Measurements from ENCODE around the gene QDPR.

DNA sequence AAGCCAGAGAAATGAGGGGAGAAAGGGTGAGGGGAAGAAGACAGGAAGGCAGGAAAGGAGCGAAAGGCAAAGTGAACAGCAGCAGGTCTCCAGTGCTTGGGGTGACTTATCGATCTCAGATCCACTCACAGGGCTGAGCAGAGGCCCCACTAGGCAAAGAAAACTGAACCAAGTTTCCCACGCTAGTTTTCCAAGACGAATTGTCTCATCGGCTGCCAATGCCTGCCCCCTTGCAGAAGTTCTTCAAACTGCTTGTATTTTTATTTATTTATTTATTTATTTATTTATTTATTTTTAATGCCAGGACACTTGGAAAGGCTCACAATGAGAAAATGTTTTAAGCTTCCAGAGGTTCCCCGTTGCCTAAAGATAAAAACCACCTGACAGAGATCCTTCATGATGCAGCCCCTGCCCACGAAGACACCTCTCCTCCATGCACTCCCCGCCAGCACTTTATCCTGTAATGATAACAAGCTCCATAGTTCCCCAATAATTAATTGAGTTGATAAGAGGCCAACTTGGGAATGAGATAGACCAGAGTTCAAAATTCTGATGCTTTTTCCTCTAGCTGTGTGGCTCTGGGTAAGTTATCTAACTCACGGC is 43.2 kb downstream of the QDPR start:
- TF ChIP-seq, protein P1, sequence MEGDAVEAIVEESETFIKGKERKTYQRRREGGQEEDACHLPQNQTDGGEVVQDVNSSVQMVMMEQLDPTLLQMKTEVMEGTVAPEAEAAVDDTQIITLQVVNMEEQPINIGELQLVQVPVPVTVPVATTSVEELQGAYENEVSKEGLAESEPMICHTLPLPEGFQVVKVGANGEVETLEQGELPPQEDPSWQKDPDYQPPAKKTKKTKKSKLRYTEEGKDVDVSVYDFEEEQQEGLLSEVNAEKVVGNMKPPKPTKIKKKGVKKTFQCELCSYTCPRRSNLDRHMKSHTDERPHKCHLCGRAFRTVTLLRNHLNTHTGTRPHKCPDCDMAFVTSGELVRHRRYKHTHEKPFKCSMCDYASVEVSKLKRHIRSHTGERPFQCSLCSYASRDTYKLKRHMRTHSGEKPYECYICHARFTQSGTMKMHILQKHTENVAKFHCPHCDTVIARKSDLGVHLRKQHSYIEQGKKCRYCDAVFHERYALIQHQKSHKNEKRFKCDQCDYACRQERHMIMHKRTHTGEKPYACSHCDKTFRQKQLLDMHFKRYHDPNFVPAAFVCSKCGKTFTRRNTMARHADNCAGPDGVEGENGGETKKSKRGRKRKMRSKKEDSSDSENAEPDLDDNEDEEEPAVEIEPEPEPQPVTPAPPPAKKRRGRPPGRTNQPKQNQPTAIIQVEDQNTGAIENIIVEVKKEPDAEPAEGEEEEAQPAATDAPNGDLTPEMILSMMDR (IDR thresholded peaks at IDR 0.05; ENCODE audit: insufficient read depth, low read depth, low read length), result peak; percentile 25
- TF ChIP-seq EZH2 (IDR thresholded peaks at IDR 0.05; ENCODE audit: insufficient read depth, low read length), result no peak

All from astrocyte (in vitro differentiated cells and primary cell).